Kidney (tissue), 14 donors: ENCODE measurements around the gene PSMB1. TPM values are rescaled to one million over a fixed set of nuclear protein-coding genes. Genes with fewer than 3 reads are reported as not detected.
"Not testable (repeated sequence)": the region's sequence is repeated elsewhere in the genome, so short reads cannot be mapped to it uniquely, and the experiment has no call there.

ENCODE experiments used
- DNase-seq, 5 donors: peaks; one replicate each; pipeline ENCODE4 v3.0.0-alpha.2; 2013 to 2020
- FAIRE-seq: peaks from 2 replicates; lab custom pipeline; 2012; peaks lifted over from hg19 to GRCh38; lab: Jason Lieb, UNC
- H3K27ac ChIP-seq, 2 donors: one replicate each; pipeline ENCODE4 v1.7.0; 2013; ENCODE audit warnings: low read depth in 2 of 2, low read length in 2 of 2, inconsistent platforms in 1 of 2
- H3K27me3 ChIP-seq: one replicate; pipeline ENCODE4 v1.7.1; 2013; ENCODE audit warnings: low read length, inconsistent platforms; ENCODE audit not compliant: control insufficient read depth, insufficient read depth
- H3K36me3 ChIP-seq, 3 donors: one replicate each; pipeline versions ENCODE4 v1.7.0 to v1.7.1; 2013; ENCODE audit warnings: low read length in 3 of 3, control low read depth in 1 of 3, inconsistent platforms in 1 of 3; ENCODE audit not compliant: insufficient read depth in 3 of 3, control insufficient read depth in 2 of 3
- H3K4me1 ChIP-seq, 3 donors: one replicate each; pipeline versions ENCODE4 v1.7.0 to v1.7.1; 2013; ENCODE audit warnings: low read length in 3 of 3, inconsistent platforms in 1 of 3, low read depth in 1 of 3; ENCODE audit not compliant: control insufficient read depth in 2 of 3, insufficient read depth in 2 of 3
- H3K4me3 ChIP-seq, 3 donors: one replicate each; pipeline versions ENCODE4 v1.7.0 to v1.8.1; 2013; ENCODE audit warnings: low read length in 3 of 3, control low read depth in 1 of 3, inconsistent platforms in 1 of 3
- H3K9ac ChIP-seq, 3 donors: one replicate each; pipeline versions ENCODE4 v1.7.0 to v1.7.1; 2013; ENCODE audit warnings: low read length in 3 of 3, control low read depth in 1 of 3, inconsistent platforms in 1 of 3
- H3K9me3 ChIP-seq, 3 donors: one replicate each; pipeline versions ENCODE4 v1.7.0 to v1.7.1; 2013; ENCODE audit warnings: low read length in 3 of 3, control low read depth in 1 of 3, inconsistent platforms in 1 of 3; ENCODE audit not compliant: control insufficient read depth in 2 of 3, insufficient read depth in 1 of 3
- intact Hi-C: fragments of 100-400 bp; cut with DNase I; formaldehyde crosslinking; loops from one replicate; pipeline ENCODE4 v1.11.1; 2022
- polyA plus RNA-seq: library from polyadenylated mRNA; stranded (reverse); fragments of 350-450 nt; fragmentation: Illumina TruSeq; extraction: RNeasy Lipid Tissue Mini Kit (QIAGEN cat#74804); gene quantifications from one replicate; pipeline ENCODE4 v1.2.3, GENCODE V29; 2014; ENCODE audit warnings: low read depth, low replicate concordance; ENCODE audit not compliant: insufficient read depth
- total RNA-seq: library from RNA; stranded (reverse); fragmentation: NEBNext Ultra II Directional; extraction: Animal tissue kit (Norgen Biotek cat#: 25700); gene quantifications from one replicate; pipeline ENCODE4 v1.2.1, GENCODE V29; 2021
- TF ChIP-seq, protein P1 (sequence below): IDR thresholded peaks from 3 replicates; pipeline ENCODE4 v1.5.1; 2012; ENCODE audit warnings: mild to moderate bottlenecking, moderate library complexity, borderline replicate concordance; ENCODE audit not compliant: insufficient read depth; ENCODE audit errors: extremely low read depth
- donor health status: control.
- donor health status: control.
- donor health status: control.
- donor health status: control.
- donor health status: control.
- donor health status: DM: yes; HTN: yes; CAD: no.
- donor health status: Normal renal cell carcinoma (clear cell type).

Gene PSMB1
- total and polyA plus RNA-seq, 2 donors from 2014 or later: 132 to 309 TPM

DNA sequence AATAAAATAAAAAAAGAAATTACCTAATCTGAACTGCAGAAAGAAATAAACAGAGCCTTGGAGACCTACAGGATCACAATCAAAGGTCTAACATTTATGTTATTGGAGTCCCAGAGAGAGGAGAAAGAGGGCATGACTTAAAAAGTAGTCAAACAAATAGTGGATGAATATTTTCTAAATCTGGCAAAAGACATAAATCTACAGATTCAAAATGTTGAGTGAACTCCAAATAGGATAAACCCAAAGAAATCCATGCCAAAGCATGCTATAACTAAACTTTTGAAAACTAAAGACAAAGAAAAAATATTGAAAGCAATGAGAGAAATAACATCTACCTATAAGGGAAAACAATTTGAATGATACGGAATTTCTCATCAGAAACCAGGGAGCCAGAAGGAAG lies 38.2 kb downstream of the PSMB1 start:
- H3K4me1 ChIP-seq: no peaks in the 10 kb centered on the region
- TF ChIP-seq, protein P1, sequence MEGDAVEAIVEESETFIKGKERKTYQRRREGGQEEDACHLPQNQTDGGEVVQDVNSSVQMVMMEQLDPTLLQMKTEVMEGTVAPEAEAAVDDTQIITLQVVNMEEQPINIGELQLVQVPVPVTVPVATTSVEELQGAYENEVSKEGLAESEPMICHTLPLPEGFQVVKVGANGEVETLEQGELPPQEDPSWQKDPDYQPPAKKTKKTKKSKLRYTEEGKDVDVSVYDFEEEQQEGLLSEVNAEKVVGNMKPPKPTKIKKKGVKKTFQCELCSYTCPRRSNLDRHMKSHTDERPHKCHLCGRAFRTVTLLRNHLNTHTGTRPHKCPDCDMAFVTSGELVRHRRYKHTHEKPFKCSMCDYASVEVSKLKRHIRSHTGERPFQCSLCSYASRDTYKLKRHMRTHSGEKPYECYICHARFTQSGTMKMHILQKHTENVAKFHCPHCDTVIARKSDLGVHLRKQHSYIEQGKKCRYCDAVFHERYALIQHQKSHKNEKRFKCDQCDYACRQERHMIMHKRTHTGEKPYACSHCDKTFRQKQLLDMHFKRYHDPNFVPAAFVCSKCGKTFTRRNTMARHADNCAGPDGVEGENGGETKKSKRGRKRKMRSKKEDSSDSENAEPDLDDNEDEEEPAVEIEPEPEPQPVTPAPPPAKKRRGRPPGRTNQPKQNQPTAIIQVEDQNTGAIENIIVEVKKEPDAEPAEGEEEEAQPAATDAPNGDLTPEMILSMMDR: no peak
- no peak overlapping the region for H3K9ac ChIP-seq
- no peaks in the 10 kb centered on the region for H3K27me3 ChIP-seq
- intact Hi-C loops: no loop called here
- H3K27ac ChIP-seq: no peak overlapping the region
- H3K4me3 ChIP-seq: no peak overlapping the region
- no peaks in the 10 kb centered on the region for H3K9me3 ChIP-seq
- DNase-seq (no peak), FAIRE-seq (no peak)
- H3K36me3 ChIP-seq: no peaks in the 10 kb centered on the region

DNA sequence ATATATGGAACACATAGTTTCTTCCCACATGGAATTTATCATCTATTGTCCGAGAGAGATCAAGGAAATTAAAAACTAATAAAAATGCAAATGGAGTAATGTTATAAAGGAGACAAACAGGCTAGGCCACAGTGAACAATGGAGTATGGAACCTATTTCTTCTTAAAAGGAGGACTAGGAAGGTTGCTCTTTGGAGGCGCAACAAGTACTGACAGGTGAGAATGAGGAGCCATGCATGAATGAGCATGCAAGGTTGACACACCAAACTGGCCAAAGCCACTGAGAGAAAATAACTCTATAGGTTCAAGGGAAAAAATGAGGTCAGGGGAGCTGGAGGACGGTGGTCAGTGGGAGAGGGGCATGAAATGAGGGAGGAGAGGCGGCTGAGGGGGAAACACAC lies 40.9 kb downstream of the PSMB1 start:
- no peak for DNase-seq
- Histone ChIP-seq H3K27me3 (no peaks in the 10 kb centered on the region), H3K9me3 (no peaks in the 10 kb centered on the region), H3K27ac (no peak overlapping the region), H3K9ac (no peak overlapping the region), H3K4me3 (no peak overlapping the region), H3K4me1 (no peaks in the 10 kb centered on the region), H3K36me3 (no peaks in the 10 kb centered on the region)
- TF ChIP-seq, protein P1: no peak
- no peak for FAIRE-seq
- intact Hi-C loops: no loop called here

DNA sequence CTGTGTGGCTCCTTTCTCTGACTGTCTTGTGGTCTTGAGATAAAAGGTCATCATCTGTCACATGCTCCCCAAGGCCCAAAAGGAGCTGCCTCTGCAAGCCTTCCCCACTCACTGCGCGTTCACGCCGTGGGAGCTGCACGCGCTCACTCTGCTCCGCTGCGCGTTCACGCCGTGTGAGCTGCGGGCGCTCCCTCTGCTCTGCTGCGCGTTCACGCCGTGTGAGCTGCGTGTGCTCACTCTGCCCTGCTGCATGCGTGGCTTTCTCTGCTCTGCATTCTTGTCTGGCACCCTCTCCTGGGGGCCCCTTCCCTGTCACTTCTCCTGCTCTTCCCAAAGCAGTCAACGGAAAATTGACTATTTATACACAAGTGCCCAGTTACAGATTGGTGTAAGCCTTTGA lies 42.5 kb downstream of the PSMB1 start:
- intact Hi-C loops: no loop called here
- DNase-seq (no peak), FAIRE-seq (no peak)
- Histone ChIP-seq H3K36me3 (no peaks in the 10 kb centered on the region), H3K4me3 (no peak overlapping the region), H3K27me3 (no peaks in the 10 kb centered on the region), H3K9ac (no peak overlapping the region), H3K27ac (no peak overlapping the region), H3K4me1 (no peaks in the 10 kb centered on the region), H3K9me3 (no peaks in the 10 kb centered on the region)
- TF ChIP-seq, protein P1: no peak

DNA sequence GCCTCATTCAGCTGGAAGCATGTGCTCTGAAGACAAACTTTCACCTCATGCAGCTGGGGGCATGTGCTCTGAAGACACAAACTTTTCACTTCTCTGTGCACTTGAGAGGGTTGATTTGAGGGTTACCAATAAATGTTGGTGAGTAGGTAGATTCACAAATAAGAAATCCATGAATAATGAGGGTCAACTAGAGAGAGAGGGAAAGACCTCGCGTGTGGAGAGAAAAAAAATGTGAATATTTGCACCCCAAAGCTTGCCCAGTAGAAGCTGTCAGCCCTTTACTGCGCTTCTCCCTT lies 43.4 kb downstream of the PSMB1 start:
- Histone ChIP-seq H3K27me3 (no peaks in the 10 kb centered on the region), H3K4me1 (no peaks in the 10 kb centered on the region), H3K4me3 (no peak overlapping the region), H3K36me3 (no peaks in the 10 kb centered on the region), H3K9ac (no peak overlapping the region), H3K27ac (no peak overlapping the region), H3K9me3 (no peaks in the 10 kb centered on the region)
- TF ChIP-seq, protein P1: no peak
- DNase-seq: no peak
- intact Hi-C loops: no loop called here
- no peak for FAIRE-seq

- H3K9me3 ChIP-seq, H3K36me3 ChIP-seq, intact Hi-C loops, H3K27me3 ChIP-seq, DNase-seq, H3K27ac ChIP-seq, H3K4me1 ChIP-seq, FAIRE-seq, H3K9ac ChIP-seq, H3K4me3 ChIP-seq: not testable (repeated sequence)
These were observed 44.0 kb downstream of the PSMB1 start for GRCh38 chr6:170508892-170509722.
